Karpas-422 (cell line): ENCODE measurements around the gene MYL6B. TPM values are rescaled to one million over a fixed set of nuclear protein-coding genes. Genes with fewer than 3 reads are reported as not detected.
A peak's percentile ranks its signal among the peaks of the same experiment; 100 is the strongest.

ENCODE experiments used
- DNase-seq: peaks from one replicate; pipeline ENCODE4 v3.0.0-alpha.2; 2015
- H2AFZ ChIP-seq: fragments of 200-600 bp; sonication (generic); 2 replicates; pipeline ENCODE4 v1.6.1; 2014; ENCODE audit warnings: antibody characterized with exemption, low read length, mixed read lengths
- H3K27ac ChIP-seq: fragments of 200-600 bp; sonication (generic); 2 replicates; pipeline ENCODE4 v1.5.1; 2014; ENCODE audit warnings: mild to moderate bottlenecking, low read length, moderate library complexity
- H3K27me3 ChIP-seq: fragments of 200-600 bp; sonication (generic); 2 replicates; pipeline ENCODE4 v1.6.1; 2014; ENCODE audit warnings: low read length, mixed read lengths
- H3K36me3 ChIP-seq: fragments of 200-600 bp; sonication (generic); 2 replicates; pipeline ENCODE4 v1.6.1; 2014; ENCODE audit warnings: low read length, mixed read lengths; ENCODE audit not compliant: insufficient read depth
- H3K4me1 ChIP-seq: fragments of 200-600 bp; sonication (generic); 2 replicates; pipeline ENCODE4 v1.6.1; 2014; ENCODE audit warnings: mild to moderate bottlenecking, low read length, mixed read lengths
- H3K4me2 ChIP-seq: fragments of 200-600 bp; sonication (generic); 2 replicates; pipeline ENCODE4 v1.6.1; 2014; ENCODE audit warnings: low read length, low read depth, mild to moderate bottlenecking; ENCODE audit not compliant: poor library complexity, severe bottlenecking
- H3K4me3 ChIP-seq: fragments of 200-600 bp; sonication (generic); 2 replicates; pipeline ENCODE4 v1.5.1; 2014; ENCODE audit warnings: mild to moderate bottlenecking, antibody characterized with exemption, low read length, mixed read lengths
- H3K79me2 ChIP-seq: fragments of 200-600 bp; sonication (generic); 2 replicates; pipeline ENCODE4 v1.6.1; 2014; ENCODE audit warnings: mild to moderate bottlenecking, low read length, mixed read lengths
- H3K9ac ChIP-seq: fragments of 200-600 bp; sonication (generic); 2 replicates; pipeline ENCODE4 v1.6.0; 2014; ENCODE audit warnings: low read length
- H3K9me2 ChIP-seq: fragments of 200-600 bp; sonication (generic), shearing (Covaris generic); replicated peaks from 2 replicates; pipeline ENCODE4 v1.6.0; 2014; ENCODE audit warnings: mild to moderate bottlenecking, low read length, moderate library complexity; ENCODE audit not compliant: insufficient read depth
- H3K9me3 ChIP-seq: fragments of 300-700, 200-600 bp; sonication (generic); 2 replicates; pipeline ENCODE4 v1.6.1; 2014; ENCODE audit warnings: low read length, mixed read lengths
- H4K20me1 ChIP-seq: fragments of 200-600 bp; sonication (generic); 2 replicates; pipeline ENCODE4 v1.6.1; 2014; ENCODE audit warnings: mild to moderate bottlenecking, antibody characterized with exemption, low read length, low read depth; ENCODE audit not compliant: insufficient read depth
- total RNA-seq: library from RNA; depleted of rRNA; stranded (reverse); fragments of >200 nt; shearing (Covaris generic); gene quantifications from 2 replicates; pipeline ENCODE4 v1.2.3, GENCODE V29; 2014; ENCODE audit warnings: low replicate concordance; rRNA removed

MYL6B gene
- 33.1 and 94.4 TPM in 2 replicates for total RNA-seq

DNA sequence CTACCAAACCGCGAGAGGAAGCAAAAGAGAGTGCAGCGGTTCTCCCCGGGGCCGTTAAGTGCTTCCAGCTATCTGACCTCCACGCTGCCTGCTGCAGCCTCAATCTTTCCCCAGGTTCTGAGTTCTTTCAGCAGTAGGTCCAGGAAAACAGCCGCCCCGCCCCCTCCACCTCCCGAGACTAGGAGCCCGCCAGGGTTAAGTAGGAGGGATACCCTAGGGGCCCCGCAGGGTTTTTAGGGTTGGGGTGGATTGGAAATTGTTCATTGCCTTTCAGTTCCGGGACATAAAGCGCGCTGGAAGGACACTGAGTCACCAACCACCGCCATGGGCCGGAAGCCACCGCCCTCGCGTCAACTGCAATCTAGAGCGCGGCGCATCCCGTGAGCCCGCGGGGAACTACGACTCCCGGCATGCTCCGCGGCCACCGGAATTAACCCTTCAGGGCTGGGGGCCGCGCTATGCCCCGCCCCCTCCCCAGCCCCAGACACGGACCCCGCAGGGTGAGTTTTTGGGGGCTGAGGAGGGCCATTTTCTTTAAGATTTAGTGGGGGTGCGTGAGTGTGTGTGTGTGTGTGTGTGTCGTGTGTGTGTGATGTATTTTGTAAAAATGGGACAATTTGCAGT is at the start of gene MYL6B:
TSS of gene MYL6B (plus strand) at position 456 of the 624 bp plus-strand sequence. CDS start 1,332 bp downstream, outside the sequence.
- Histone ChIP-seq H3K4me2 (peak within 1 kb of the TSS; percentile 89), H3K36me3 (no peaks in the 10 kb centered on the region), H3K9ac (peak within 1 kb of the TSS; percentile 89), H4K20me1 (no peaks in the 10 kb centered on the region), H3K4me3 (peak within 1 kb of the TSS; percentile 83), H3K79me2 (peaks cover 13% of the 10 kb centered on the region; the same call in 1 of the 2 replicates), H3K9me3 (no peaks in the 10 kb centered on the region), H3K27ac (peak within 1 kb of the TSS; percentile 91), H3K9me2 (no peaks in the 10 kb centered on the region), H2AFZ (peak within 1 kb of the TSS; percentile 39), H3K27me3 (no peaks in the 10 kb centered on the region), H3K4me1 (peaks cover 35% of the 10 kb centered on the region)
- DNase-seq = peak; percentile 98

DNA sequence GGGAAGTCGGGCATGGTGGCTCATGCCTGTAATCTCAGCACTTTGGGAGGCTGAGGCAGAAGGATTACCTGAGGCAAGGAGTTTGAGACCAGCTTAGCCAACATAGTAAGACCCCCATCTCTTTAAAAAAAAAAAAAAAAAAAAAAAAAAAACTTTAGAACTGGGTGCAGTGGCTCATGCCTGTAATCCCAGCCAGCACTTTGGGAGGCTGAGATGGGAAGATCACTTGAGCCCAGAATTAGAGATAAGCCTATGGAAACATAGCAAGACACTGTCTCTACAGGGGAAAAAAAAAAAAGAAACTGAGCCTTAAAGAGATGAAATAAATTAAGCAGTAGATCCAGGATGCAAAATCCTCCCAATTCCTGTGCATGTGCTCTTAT is 49.7 kb upstream of the MYL6B start:
- Histone ChIP-seq H3K9ac (peak overlapping the region; percentile 99; the same call in 1 of the 2 replicates), H3K36me3 (peaks cover 21% of the 10 kb centered on the region), H3K79me2 (peaks cover 36% of the 10 kb centered on the region), H3K27me3 (no peaks in the 10 kb centered on the region), H2AFZ (no peak overlapping the region), H3K4me1 (peaks cover 25% of the 10 kb centered on the region), H3K4me3 (no peak overlapping the region), H3K9me2 (no peaks in the 10 kb centered on the region), H3K4me2 (peak overlapping the region; percentile 89), H3K9me3 (no peaks in the 10 kb centered on the region), H4K20me1 (peaks cover 14% of the 10 kb centered on the region; the same call in 1 of the 2 replicates), H3K27ac (no peak overlapping the region)
- no peak for DNase-seq

DNA sequence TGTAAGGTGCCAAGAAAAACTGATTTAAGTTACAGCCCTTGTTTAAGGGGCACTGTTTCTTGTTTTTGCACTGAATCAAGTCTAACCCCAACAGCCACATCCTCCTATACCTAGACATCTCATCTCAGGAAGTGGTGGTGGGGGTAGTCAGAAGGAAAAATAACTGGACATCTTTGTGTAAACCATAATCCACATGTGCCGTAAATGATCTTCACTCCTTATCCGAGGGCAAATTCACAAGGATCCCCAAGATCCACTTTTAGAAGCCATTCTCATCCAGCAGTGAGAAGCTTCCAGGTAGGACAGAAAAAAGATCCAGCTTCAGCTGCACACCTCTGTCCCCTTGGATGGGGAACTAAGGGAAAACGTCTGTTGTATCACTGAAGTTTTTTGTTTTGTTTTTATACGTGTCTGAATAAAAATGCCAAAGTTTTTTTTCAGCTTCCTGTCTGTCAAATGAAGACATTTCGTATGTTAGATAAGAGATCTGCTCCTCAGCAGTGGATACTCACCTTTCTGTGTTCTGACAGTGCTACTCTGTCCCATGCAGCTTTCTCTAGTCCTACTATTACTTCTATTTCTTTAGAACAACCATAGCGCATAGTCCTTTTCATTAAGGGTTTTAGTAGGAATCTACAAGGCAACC is 49.2 kb upstream of the MYL6B start:
- H3K79me2 ChIP-seq = peaks cover 37% of the 10 kb centered on the region
- peaks cover 14% of the 10 kb centered on the region; the same call in 1 of the 2 replicates for H4K20me1 ChIP-seq
- H3K9ac ChIP-seq = peak overlapping the region; percentile 99
- H3K27ac ChIP-seq = no peak overlapping the region
- H2AFZ ChIP-seq = peak overlapping the region; percentile 66; the same call in 1 of the 2 replicates
- H3K27me3 ChIP-seq = no peaks in the 10 kb centered on the region
- H3K9me2 ChIP-seq = no peaks in the 10 kb centered on the region
- DNase-seq = no peak
- peak overlapping the region; percentile 89 for H3K4me2 ChIP-seq
- H3K4me3 ChIP-seq = peak overlapping the region; percentile 79
- no peaks in the 10 kb centered on the region for H3K9me3 ChIP-seq
- peaks cover 26% of the 10 kb centered on the region for H3K36me3 ChIP-seq
- peaks cover 25% of the 10 kb centered on the region for H3K4me1 ChIP-seq

DNA sequence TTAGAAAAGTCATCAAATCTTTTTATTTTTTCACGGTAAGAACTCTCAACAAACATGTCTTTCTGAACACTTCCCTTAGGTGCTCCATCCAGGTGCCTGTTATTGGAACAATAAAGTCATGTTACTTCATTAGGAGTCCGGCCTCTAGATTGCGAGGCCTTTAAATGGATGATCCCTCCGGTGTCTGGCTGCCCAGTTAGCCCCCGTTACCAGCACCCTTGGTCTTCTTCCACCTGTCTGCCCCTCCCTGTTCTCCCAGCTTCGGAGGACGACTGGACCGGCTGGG is 48.6 kb upstream of the MYL6B start:
- H3K36me3 ChIP-seq = peaks cover 31% of the 10 kb centered on the region
- H2AFZ ChIP-seq = peak overlapping the region; percentile 66
- H3K4me2 ChIP-seq = peak overlapping the region; percentile 89
- H3K9me3 ChIP-seq = no peaks in the 10 kb centered on the region
- peaks cover 25% of the 10 kb centered on the region for H3K4me1 ChIP-seq
- H3K27me3 ChIP-seq = no peaks in the 10 kb centered on the region
- peaks cover 37% of the 10 kb centered on the region for H3K79me2 ChIP-seq
- peak overlapping the region; percentile 38; the same call in 1 of the 2 replicates for H3K27ac ChIP-seq
- DNase-seq = no peak
- H4K20me1 ChIP-seq = peaks cover 14% of the 10 kb centered on the region; the same call in 1 of the 2 replicates
- H3K9ac ChIP-seq = peak overlapping the region; percentile 99
- H3K9me2 ChIP-seq = no peaks in the 10 kb centered on the region
- peak overlapping the region; percentile 79 for H3K4me3 ChIP-seq

- peak within 1 kb of the TSS; percentile 79 for H3K4me3 ChIP-seq
- H2AFZ ChIP-seq = peak within 1 kb of the TSS; percentile 66
- no peaks in the 10 kb centered on the region for H3K27me3 ChIP-seq
These were observed 48.1 kb upstream of the MYL6B start, which contains the start of gene PA2G4 for GRCh38 chr12:56104109-56104814. Gene PA2G4 (plus strand): TSS chr12:56104559. CDS start chr12:56104738, 179 bp downstream.

GRCh38 chr12:56104815-56105608 is 47.4 kb upstream of the MYL6B start:
- Histone ChIP-seq H3K4me1 (peaks cover 25% of the 10 kb centered on the region), H3K9me2 (no peaks in the 10 kb centered on the region), H3K9me3 (no peaks in the 10 kb centered on the region), H3K27me3 (no peaks in the 10 kb centered on the region), H3K4me3 (peak overlapping the region; percentile 79), H3K9ac (peak overlapping the region; percentile 99), H3K27ac (peak overlapping the region; percentile 88), H2AFZ (no peak overlapping the region), H4K20me1 (peaks cover 14% of the 10 kb centered on the region; the same call in 1 of the 2 replicates), H3K4me2 (peak overlapping the region; percentile 89), H3K36me3 (peaks cover 36% of the 10 kb centered on the region), H3K79me2 (peaks cover 37% of the 10 kb centered on the region)
- peak; percentile 73 for DNase-seq

More at GRCh38 chr12:56104109-56104814, 48.1 kb upstream of the MYL6B start, which contains the start of gene PA2G4:
- Histone ChIP-seq H3K4me1 (peaks cover 25% of the 10 kb centered on the region), H4K20me1 (peaks cover 14% of the 10 kb centered on the region; the same call in 1 of the 2 replicates), H3K79me2 (peaks cover 37% of the 10 kb centered on the region), H3K9me3 (no peaks in the 10 kb centered on the region), H3K4me2 (peak within 1 kb of the TSS; percentile 89), H3K9me2 (no peaks in the 10 kb centered on the region), H3K36me3 (peaks cover 31% of the 10 kb centered on the region), H3K27ac (peak within 1 kb of the TSS; percentile 88), H3K9ac (peak within 1 kb of the TSS; percentile 99)
- peak; percentile 100 for DNase-seq

- no peak overlapping the region for H2AFZ ChIP-seq
- H3K79me2 ChIP-seq = peaks cover 37% of the 10 kb centered on the region
- peak overlapping the region; percentile 89 for H3K4me2 ChIP-seq
- H3K36me3 ChIP-seq = peaks cover 39% of the 10 kb centered on the region
- H3K27ac ChIP-seq = peak overlapping the region; percentile 88
- peak overlapping the region; percentile 79 for H3K4me3 ChIP-seq
- H3K27me3 ChIP-seq = no peaks in the 10 kb centered on the region
- peak overlapping the region; percentile 99 for H3K9ac ChIP-seq
- no peaks in the 10 kb centered on the region for H3K9me3 ChIP-seq
- DNase-seq = no peak
- peaks cover 25% of the 10 kb centered on the region for H3K4me1 ChIP-seq
- peaks cover 14% of the 10 kb centered on the region; the same call in 1 of the 2 replicates for H4K20me1 ChIP-seq
- H3K9me2 ChIP-seq = no peaks in the 10 kb centered on the region
These were observed 46.8 kb upstream of the MYL6B start for GRCh38 chr12:56105609-56105902.
